RCC 7860 (cell line): ENCODE measurements around the gene KANSL1.
A peak's percentile ranks its signal among the peaks of the same experiment; 100 is the strongest.

Experiments
- DNase-seq: peaks from one replicate; pipeline ENCODE4 v3.0.0-alpha.2; 2015; ENCODE audit warnings: low spot score
- FAIRE-seq: peaks from 2 replicates; lab custom pipeline; 2012; peaks lifted over from hg19 to GRCh38; lab: Jason Lieb, UNC

The KANSL1 gene

GRCh38 chr17:46085522-46085921, 107.7 kb downstream of the KANSL1 start:
- DNase-seq (no peak), FAIRE-seq (no peak)

DNA sequence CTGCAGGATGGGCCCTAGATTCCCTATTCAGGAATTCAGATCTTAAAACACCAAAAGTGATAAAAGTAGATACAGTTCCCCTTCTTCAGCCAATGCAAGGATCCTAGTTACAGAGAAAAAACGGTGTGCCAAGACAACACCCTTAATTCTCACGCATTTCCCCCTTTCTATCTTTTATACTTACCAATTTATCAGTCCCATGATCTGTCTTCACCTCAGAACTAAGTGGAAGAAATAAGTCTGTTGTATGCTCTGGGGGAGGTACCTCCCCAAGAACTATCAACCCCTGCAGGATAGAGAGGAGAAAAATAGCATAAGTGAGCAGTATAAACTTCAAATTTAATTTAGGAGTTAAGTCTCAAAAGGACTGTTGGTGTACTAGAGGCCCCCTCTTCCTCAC, 111.0 kb downstream of the KANSL1 start:
- FAIRE-seq, result no peak
- DNase-seq, result no peak

- FAIRE-seq, result no peak
Measured at GRCh38 chr17:46081018-46081320, 112.3 kb downstream of the KANSL1 start.

GRCh38 chr17:46080118-46081017, 112.9 kb downstream of the KANSL1 start:
- FAIRE-seq (no peak), DNase-seq (no peak)

More at GRCh38 chr17:46081018-46081320, 112.3 kb downstream of the KANSL1 start:
- DNase-seq, result no peak

- no peak for FAIRE-seq
- no peak for DNase-seq
Measured at GRCh38 chr17:46078675-46079074, 114.6 kb downstream of the KANSL1 start.

- no peak for DNase-seq
- FAIRE-seq, result no peak
Measured at GRCh38 chr17:46074540-46074939, 118.7 kb downstream of the KANSL1 start.

GRCh38 chr17:46072998-46073397, 120.2 kb downstream of the KANSL1 start:
- DNase-seq (peak; percentile 71), FAIRE-seq (peak; percentile 67)

DNA sequence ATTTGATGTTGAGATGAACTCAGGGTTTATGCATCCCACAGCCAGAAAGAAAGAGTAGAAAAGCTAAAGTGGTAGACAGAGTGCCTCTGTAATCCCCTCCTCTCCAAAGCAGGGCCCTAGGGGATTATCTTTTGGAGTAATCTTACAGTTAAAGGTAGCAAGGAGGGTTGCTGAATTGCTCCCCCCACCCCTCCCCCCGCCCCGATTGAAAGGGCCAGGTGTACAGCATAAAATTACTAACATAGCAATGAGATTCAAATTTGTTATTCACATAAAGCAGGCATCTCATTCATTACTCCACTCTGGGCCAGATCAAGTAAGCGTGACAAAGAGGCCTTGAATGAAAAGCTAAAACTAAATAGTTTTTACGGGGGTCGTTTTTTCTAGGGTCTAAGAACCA, 121.4 kb downstream of the KANSL1 start:
- DNase-seq, result no peak
- FAIRE-seq, result no peak

DNA sequence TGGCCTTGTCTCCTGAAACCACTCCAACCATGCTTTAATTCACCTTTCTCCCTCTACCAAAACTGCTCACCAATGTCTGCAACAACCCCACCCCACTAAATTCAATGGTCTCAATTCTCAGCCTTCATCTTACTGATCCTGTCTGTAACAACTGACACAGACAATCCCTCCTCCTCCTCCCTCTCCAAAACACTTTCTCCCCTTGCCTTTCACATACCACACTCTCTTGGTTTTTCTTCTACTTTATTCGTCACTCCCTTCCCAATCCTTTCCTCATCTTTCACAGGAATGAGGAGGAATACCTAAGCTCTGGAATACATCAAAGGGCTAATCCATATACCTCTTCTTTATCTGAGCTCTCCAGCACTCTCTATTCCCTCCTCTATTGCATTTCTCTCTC, 128.8 kb downstream of the KANSL1 start:
- FAIRE-seq, result no peak

DNA sequence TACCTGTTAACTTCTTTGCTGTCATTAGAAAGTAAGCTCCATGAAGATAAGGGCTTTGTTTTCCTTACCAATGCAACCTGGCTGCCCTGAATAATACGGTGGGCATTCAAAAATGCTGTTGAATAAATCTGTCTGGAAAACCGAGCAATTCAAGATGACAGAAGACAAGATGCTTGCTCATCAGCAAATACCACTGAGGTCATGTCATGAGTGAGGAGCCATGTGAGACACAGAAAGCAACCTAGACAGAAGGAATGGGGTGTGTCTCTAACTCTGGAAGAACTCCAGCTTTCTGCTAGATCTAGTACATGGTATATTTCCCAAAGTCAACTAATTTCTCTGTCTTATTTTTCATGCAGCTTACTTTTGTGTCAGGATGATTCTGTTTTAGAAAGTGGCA, 130.0 kb downstream of the KANSL1 start:
- FAIRE-seq, result peak; percentile 70
- DNase-seq, result peak; percentile 67

More for the DNA sequence above, 128.8 kb downstream of the KANSL1 start:
- no peak for DNase-seq

- no peak for FAIRE-seq
- no peak for DNase-seq
Measured at GRCh38 chr17:46061435-46061834, 131.8 kb downstream of the KANSL1 start.

- no peak for DNase-seq
- peak; percentile 81 for FAIRE-seq
Measured at GRCh38 chr17:46060461-46060860, 132.8 kb downstream of the KANSL1 start.

DNA sequence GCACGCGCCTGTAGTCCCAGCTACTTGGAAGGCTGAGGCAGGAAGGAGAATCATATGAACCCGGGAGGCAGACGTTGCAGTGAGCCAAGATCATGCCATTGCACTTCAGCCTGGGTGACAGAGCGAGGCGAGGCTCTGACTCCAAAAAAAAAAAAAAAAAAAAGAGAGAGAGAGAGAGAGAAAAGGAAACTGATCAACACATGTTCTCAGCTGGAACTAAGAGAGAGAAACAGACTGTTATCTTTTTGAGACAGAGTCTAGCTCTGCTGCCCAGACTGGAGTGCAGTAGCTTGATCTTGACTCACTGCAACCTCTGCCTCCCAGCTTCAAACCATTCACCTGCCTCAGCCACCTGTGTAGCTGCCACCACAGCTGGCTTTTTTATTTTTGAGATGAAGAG, 133.7 kb downstream of the KANSL1 start:
- DNase-seq (no peak), FAIRE-seq (no peak)

GRCh38 chr17:46057366-46057765, 135.9 kb downstream of the KANSL1 start:
- FAIRE-seq, result no peak
- DNase-seq, result no peak

GRCh38 chr17:46056800-46057304, 136.4 kb downstream of the KANSL1 start:
- FAIRE-seq (no peak), DNase-seq (no peak)

DNA sequence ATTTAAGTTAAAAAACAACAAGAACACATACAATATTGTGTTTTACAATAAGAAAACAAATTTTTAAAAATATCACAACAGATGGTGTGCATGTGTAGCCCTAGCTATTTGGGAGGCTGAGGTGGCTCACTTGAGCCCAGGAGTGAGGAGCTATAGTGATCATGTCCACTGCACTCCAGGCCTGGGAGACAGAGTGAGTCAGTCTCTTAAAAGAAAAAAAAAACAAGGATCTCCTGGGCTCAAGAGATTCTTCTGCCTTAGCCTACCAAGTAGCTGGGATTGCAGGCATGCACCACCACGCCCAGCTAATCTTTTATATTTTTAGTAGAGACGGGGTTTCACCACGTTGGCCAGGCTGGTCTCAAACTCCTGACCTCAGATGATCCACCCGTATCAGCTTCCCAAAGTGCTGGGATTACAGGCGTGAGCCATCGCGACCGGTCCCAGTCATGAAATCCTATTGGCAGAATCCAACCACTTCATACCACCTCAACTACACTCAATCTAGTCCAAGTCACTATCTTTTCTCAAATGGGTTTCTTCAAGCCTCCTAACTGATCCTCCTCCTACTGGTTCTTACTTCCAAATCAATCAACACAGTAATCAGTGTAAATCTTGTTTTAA, 139.2 kb downstream of the KANSL1 start:
- no peak for DNase-seq
- FAIRE-seq, result no peak

DNA sequence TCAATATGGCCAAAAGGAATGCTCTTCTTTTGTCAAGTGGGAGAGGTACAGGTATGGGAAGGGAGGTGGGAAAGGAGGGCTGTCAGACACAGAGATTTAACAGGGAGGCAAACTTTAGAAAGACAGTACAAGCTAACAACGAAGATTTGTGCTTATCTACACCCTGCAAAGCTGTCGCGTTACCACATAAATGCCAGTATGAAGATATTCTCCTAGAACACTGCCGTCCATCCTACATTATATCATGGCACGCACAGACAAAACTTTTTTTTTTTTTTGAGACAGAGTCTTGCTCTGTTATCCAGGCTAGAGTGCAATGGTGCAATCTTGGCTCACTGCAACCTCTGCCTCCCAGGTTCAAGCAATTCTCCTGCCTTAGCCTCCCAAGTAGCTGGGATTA, 143.6 kb downstream of the KANSL1 start:
- no peak for FAIRE-seq

DNA sequence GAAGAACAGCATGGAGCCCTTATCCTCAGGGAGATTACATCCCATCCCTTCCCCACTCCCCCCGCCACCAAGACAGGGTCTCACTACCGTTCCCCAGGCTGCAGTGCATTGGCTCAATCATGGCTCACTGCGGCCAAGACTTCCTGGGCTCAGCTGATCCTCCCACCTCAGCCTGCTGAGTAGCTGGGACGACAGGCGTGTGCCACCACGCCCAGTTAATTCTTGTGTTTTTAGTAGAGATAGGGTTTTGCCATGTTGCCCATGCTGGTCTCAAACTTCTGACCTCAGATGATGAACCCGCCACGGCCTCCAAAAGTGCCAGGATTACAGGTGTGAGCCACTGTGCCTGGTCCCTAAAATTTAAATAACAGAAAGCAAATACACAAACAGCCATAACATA, 145.4 kb downstream of the KANSL1 start:
- FAIRE-seq, result no peak
- DNase-seq, result no peak

More for the DNA sequence above, 143.6 kb downstream of the KANSL1 start:
- DNase-seq, result no peak

DNA sequence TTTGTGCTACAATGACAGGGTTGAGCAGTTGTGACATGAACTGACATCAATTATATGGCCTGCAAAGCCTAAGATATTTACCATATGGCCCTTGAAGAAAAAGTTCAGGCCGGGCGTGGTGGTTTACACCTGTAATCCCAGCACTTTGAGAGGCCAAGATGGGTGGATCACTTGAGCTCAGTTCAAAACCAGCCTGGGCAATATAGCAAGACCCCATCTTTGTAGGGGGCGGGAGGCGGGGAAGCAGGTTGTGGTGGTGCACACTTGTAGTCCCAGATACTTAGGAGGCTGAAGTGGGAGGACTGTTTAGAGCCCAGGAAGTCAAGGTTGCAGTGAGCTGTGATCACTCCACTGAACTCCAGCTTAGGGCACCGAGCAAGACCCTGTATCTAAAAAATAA, 145.8 kb downstream of the KANSL1 start:
- no peak for FAIRE-seq
- no peak for DNase-seq

- FAIRE-seq (no peak), DNase-seq (no peak)
Measured at GRCh38 chr17:46046957-46047356, 146.3 kb downstream of the KANSL1 start.

- no peak for FAIRE-seq
Measured at GRCh38 chr17:46045639-46046038, 147.6 kb downstream of the KANSL1 start.

DNA sequence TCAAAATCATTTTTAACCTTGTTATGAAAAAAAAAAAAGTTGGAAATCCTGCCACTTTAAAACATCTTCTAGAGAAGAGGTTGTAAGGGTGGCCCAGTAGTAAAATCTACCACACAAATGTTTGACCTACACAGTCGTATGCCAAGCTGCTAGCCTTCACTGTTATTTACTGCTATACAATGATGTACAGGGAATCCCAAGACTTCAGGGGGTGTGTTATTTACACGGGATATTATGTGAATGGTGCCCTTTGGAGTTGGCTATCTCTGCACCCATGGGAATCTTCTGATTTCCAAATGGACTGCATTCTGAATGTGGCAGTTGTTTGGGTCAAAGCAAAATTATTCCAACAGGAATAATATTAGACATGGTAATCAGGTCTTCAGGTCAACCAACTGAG, 148.2 kb downstream of the KANSL1 start:
- FAIRE-seq, result no peak
- DNase-seq, result no peak

More at GRCh38 chr17:46045639-46046038, 147.6 kb downstream of the KANSL1 start:
- DNase-seq, result no peak
